ENCODE data around the gene RALGAPB. TPM values are rescaled to one million over a fixed set of nuclear protein-coding genes. Genes with fewer than 3 reads are reported as not detected.
A peak's percentile ranks its signal among the peaks of the same experiment; 100 is the strongest.

The RALGAPB gene
- total and polyA plus RNA-seq, 2 of the 13 experiments (the other 11 are each of a cell fraction or from before 2014, with no cell fraction given) = 17.6 to 30.6 TPM

DNA sequence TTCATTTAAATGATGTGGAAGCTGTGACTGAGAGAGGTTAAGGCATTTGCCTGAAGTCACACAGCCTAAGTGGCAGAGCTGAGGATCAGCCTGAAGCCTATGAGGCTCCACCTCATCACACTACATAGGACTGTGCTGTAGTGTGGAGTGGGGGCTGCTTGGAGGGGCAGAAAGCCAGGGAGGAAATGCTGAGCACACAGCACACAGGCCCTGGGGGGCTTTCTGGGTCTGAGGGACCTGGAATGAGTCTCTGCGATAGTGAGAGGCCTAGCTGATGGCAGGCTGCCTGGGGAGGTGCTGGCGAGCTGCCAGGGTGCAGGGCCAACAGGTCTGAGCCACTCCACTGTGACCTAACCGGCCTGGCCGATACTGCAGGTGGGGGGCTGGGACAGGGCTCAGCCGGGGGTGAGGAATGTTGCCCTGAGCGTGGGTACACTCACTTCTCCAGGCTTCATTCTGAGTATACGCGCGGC is 126.8 kb downstream of the RALGAPB start (continued):
- TF ChIP-seq SP1 (IDR thresholded peaks at IDR 0.05) = no peak
- no peak for TF ChIP-seq SP1 (CRISPR knock-in tag; IDR thresholded peaks at IDR 0.05)
- no peak for TF ChIP-seq NFE2L2 (IDR thresholded peaks at IDR 0.05; ENCODE audit: low read length)
- TF ChIP-seq SIN3A (IDR thresholded peaks at IDR 0.05; ENCODE audit: borderline replicate concordance, low read depth, low read length) = no peak
- TF ChIP-seq PRMT3 (CRISPR knock-in tag; IDR thresholded peaks at IDR 0.05; ENCODE audit: borderline replicate concordance, low read depth) = no peak
- TF ChIP-seq ATF7-NPFF (CRISPR knock-in tag; IDR thresholded peaks at IDR 0.05; ENCODE audit: low read depth) = peak; percentile 29; the same call in 1 of the 2 replicates
- TF ChIP-seq ZNF792 (CRISPR knock-in tag; IDR thresholded peaks at IDR 0.05) = no peak; the same call in 1 of the 2 replicates
- no peak for TF ChIP-seq KDM2A (CRISPR knock-in tag; IDR thresholded peaks at IDR 0.05; ENCODE audit: borderline replicate concordance, low read depth)
- TF ChIP-seq, protein P1, sequence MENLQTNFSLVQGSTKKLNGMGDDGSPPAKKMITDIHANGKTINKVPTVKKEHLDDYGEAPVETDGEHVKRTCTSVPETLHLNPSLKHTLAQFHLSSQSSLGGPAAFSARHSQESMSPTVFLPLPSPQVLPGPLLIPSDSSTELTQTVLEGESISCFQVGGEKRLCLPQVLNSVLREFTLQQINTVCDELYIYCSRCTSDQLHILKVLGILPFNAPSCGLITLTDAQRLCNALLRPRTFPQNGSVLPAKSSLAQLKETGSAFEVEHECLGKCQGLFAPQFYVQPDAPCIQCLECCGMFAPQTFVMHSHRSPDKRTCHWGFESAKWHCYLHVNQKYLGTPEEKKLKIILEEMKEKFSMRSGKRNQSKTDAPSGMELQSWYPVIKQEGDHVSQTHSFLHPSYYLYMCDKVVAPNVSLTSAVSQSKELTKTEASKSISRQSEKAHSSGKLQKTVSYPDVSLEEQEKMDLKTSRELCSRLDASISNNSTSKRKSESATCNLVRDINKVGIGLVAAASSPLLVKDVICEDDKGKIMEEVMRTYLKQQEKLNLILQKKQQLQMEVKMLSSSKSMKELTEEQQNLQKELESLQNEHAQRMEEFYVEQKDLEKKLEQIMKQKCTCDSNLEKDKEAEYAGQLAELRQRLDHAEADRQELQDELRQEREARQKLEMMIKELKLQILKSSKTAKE (CRISPR knock-in tag; IDR thresholded peaks at IDR 0.05; ENCODE audit: borderline replicate concordance) = no peak
- TF ChIP-seq CBX1 (IDR thresholded peaks at IDR 0.05; ENCODE audit: low read depth) = no peak
- peak; percentile 58; the same call in 1 of the 2 replicates for TF ChIP-seq ZNF598 (CRISPR knock-in tag; IDR thresholded peaks at IDR 0.05; ENCODE audit: borderline replicate concordance)
- TF ChIP-seq ZNF746 (CRISPR knock-in tag; IDR thresholded peaks at IDR 0.05) = no peak
- TF ChIP-seq RBM22 (optimal IDR thresholded peaks at IDR 0.05; ENCODE audit: low read length) = no peak

DNA sequence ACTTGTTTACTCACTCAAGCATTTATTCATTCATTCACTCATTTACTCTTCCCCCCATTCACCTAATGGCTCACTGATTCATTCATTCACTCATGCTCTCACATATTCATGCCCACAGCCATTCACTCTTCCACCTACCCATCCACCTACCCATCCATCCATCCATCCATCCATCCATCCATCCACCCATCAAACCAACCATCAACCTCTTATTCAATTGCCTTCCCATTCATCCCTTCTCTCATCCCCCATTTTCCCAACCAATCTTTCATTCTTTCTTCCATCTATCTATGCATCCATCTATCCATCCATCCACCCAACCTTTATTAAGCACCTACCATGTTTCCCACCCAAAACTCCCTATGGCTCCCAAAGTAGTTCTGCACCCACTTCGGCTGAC is 127.4 kb downstream of the RALGAPB start:
- Histone ChIP-seq H3K79me2 (ENCODE audit: insufficient read depth, low read length) (no peaks in the 10 kb centered on the region), H3K9ac (ENCODE audit: insufficient read depth, low read depth, low read length) (no peak overlapping the region), H2AFZ (ENCODE audit: low read length) (no peak overlapping the region), H3K4me2 (ENCODE audit: low read depth, low read length) (peak overlapping the region; percentile 48), H3K27ac (ENCODE audit: extremely low read length, insufficient read depth, low read length) (no peak overlapping the region), H3K4me1 (ENCODE audit: insufficient read depth, low read length) (peaks cover 59% of the 10 kb centered on the region), H3K27me3 (ENCODE audit: control insufficient read depth in 1 of 2, insufficient read depth in 2 of 2, low read length in 2 of 2) (peaks cover 2 to 66% of the 10 kb centered on the region in 2 experiments; a peak in 4 of 5 replicates), H3K4me3 (replicated peaks in 1 of 3; ENCODE audit: insufficient read depth in 1 of 3, low read depth in 2 of 3, low read length in 3 of 3) (no peak overlapping the region), H3K36me3 (replicated peaks in 1 of 2; ENCODE audit: control insufficient read depth in 1 of 2, insufficient read depth in 2 of 2, low read length in 2 of 2) (no peaks in the 10 kb centered on the region), H4K20me1 (ENCODE audit: insufficient read depth, low read length) (no peaks in the 10 kb centered on the region), H3K9me3 (ENCODE audit: low read length) (no peaks in the 10 kb centered on the region)
- FAIRE-seq (no peak), ATAC-seq (no peak), DNase-seq (ENCODE audit: low spot score) (no peak)
- BruUV-seq (replicated peaks) = no TSS peak
- TF ChIP-seq IKZF1 (IDR thresholded peaks at IDR 0.05) (peak; percentile 94), FOXA1 (IDR thresholded peaks at IDR 0.05) (peak; percentile 42; the same call in 1 of the 2 replicates), FOXA1 (CRISPR knock-in tag; IDR thresholded peaks at IDR 0.05) (no peak), ZNF672 (CRISPR knock-in tag; IDR thresholded peaks at IDR 0.05) (0 out of 2 replicates have a peak, but pooled peaks have one; percentile 31), ZNF572 (CRISPR knock-in tag; IDR thresholded peaks at IDR 0.05) (no peak), ZNF510 (CRISPR knock-in tag; IDR thresholded peaks at IDR 0.05; ENCODE audit: low read depth) (no peak), HNRNPL (IDR thresholded peaks at IDR 0.05; ENCODE audit: low read depth, low read length) (no peak), JUNB (CRISPR knock-in tag; IDR thresholded peaks at IDR 0.05; ENCODE audit: borderline replicate concordance) (peak; percentile 49; the same call in 1 of the 2 replicates), FOXK2 (IDR thresholded peaks at IDR 0.05) (0 out of 2 replicates have a peak, but pooled peaks have one; percentile 27), SOX6 (IDR thresholded peaks at IDR 0.05) (peak; percentile 72; the same call in 1 of the 2 replicates), SOX6 (CRISPR knock-in tag; IDR thresholded peaks at IDR 0.05) (no peak), ZNF788 (CRISPR knock-in tag; IDR thresholded peaks at IDR 0.05; ENCODE audit: borderline replicate concordance) (0 out of 2 replicates have a peak, but pooled peaks have one; percentile 8)
- TF ChIP-seq, protein P2, sequence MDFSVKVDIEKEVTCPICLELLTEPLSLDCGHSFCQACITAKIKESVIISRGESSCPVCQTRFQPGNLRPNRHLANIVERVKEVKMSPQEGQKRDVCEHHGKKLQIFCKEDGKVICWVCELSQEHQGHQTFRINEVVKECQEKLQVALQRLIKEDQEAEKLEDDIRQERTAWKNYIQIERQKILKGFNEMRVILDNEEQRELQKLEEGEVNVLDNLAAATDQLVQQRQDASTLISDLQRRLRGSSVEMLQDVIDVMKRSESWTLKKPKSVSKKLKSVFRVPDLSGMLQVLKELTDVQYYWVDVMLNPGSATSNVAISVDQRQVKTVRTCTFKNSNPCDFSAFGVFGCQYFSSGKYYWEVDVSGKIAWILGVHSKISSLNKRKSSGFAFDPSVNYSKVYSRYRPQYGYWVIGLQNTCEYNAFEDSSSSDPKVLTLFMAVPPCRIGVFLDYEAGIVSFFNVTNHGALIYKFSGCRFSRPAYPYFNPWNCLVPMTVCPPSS (IDR thresholded peaks at IDR 0.05) = peak; percentile 92; the same call in 1 of the 2 replicates
- CTCF ChIA-PET (ENCODE audit: low intra/inter-chr PET ratio, low total read pairs) = no interaction called here
- intact Hi-C loops (cut with micrococcal nuclease; ENCODE audit: unreplicated experiment) = no loop called here
- WGBS (ENCODE audit: low lambda C conversion rate) = 96% methylated on average over 1 of the region's 1 CpG
- in situ Hi-C loops (cut with HindIII; ENCODE audit: extremely low pct_ligation_motif_present, low pct_unique_long_range_greater_than_20kb) = no loop called here
- POLR2A ChIA-PET = no interaction called here
